IMR-90 (cell line): Measurements from ENCODE around the gene PLPPR3. TPM values are rescaled to one million over a fixed set of nuclear protein-coding genes. Genes with fewer than 3 reads are reported as not detected.

Experiments used
- ATAC-seq: fragments of 200-7000 bp; cut with Tn5 transposase; 2 replicates; pipeline ENCODE4 v1.9.1; 2020; ENCODE audit warnings: low read depth, mild to moderate bottlenecking, moderate library complexity
- BruUV-seq: library from RNA; stranded (reverse); fragments of 400-500 nt; replicated peaks from 2 replicates; lab custom pipeline; 2021; lab: Mats Ljungman, UMichigan
- CTCF ChIA-PET: fragments of 300-600 bp; formaldehyde crosslinking; extraction: SDS; loops from one replicate; lab custom pipeline; 2021; ENCODE audit warnings: antibody characterized with exemption; lab: Yijun Ruan, JAX
- POLR2A ChIA-PET: fragments of 300-600 bp; sonication (Branson Sonifier 250); formaldehyde crosslinking; loops from one replicate; lab custom pipeline; 2022; ENCODE audit warnings: antibody characterized with exemption; ENCODE audit not compliant: unreplicated experiment; lab: Charles Lee
- DNase-seq: peaks from one replicate; pipeline ENCODE4 v3.0.0; 2013
- H2AFZ ChIP-seq: replicated peaks from 2 replicates; pipeline ENCODE3; 2013; ENCODE audit warnings: low read length, mild to moderate bottlenecking; ENCODE audit not compliant: poor library complexity
- H2AK5ac ChIP-seq: 2 replicates; pipeline ENCODE4 v1.6.1; 2013; ENCODE audit warnings: low read depth, low read length, inconsistent platforms
- H2AK9ac ChIP-seq: replicated peaks from 2 replicates; pipeline ENCODE3; 2013; ENCODE audit warnings: mild to moderate bottlenecking, low read depth, low read length, moderate library complexity; ENCODE audit not compliant: poor library complexity
- H2BK120ac ChIP-seq: 2 replicates; pipeline ENCODE4 v1.6.1; 2013; ENCODE audit warnings: low read depth, low read length, inconsistent platforms
- H2BK15ac ChIP-seq: 3 replicates; pipeline ENCODE4 v1.6.1; 2013; ENCODE audit warnings: low read depth, low read length, inconsistent platforms
- H2BK20ac ChIP-seq: 2 replicates; pipeline ENCODE4 v1.6.1; 2013; ENCODE audit warnings: low read depth, mild to moderate bottlenecking, inconsistent platforms, low read length, moderate library complexity
- H2BK5ac ChIP-seq: 2 replicates; pipeline ENCODE4 v1.6.1; 2013; ENCODE audit warnings: mild to moderate bottlenecking, low read depth, low read length, inconsistent platforms; ENCODE audit not compliant: poor library complexity, severe bottlenecking
- H3K14ac ChIP-seq: replicated peaks from 2 replicates; pipeline ENCODE4 v1.6.1; 2013; ENCODE audit warnings: low read depth, low read length, inconsistent platforms
- H3K18ac ChIP-seq: 2 replicates; pipeline ENCODE4 v1.6.1; 2013; ENCODE audit warnings: low read depth, low read length, control low read depth
- H3K23ac ChIP-seq: 2 replicates; pipeline ENCODE4 v1.6.1; 2013; ENCODE audit warnings: low read depth, low read length, inconsistent platforms
- H3K27ac ChIP-seq: 2 replicates; pipeline ENCODE4 v1.5.1; 2013; ENCODE audit warnings: mild to moderate bottlenecking, control low read depth, low read length; ENCODE audit not compliant: insufficient read depth
- H3K27me3 ChIP-seq: 2 replicates; pipeline ENCODE4 v1.6.1; 2013; ENCODE audit warnings: low read length; ENCODE audit not compliant: control insufficient read depth, insufficient read depth
- H3K36me3 ChIP-seq: 2 replicates; pipeline ENCODE4 v1.6.1; 2013; ENCODE audit warnings: low read length, mixed read lengths; ENCODE audit not compliant: control insufficient read depth, insufficient read depth
- H3K4ac ChIP-seq: 2 replicates; pipeline ENCODE4 v1.6.1; 2013; ENCODE audit warnings: low read depth, low read length, inconsistent platforms
- H3K4me1 ChIP-seq: 2 replicates; pipeline ENCODE4 v1.6.1; 2013; ENCODE audit warnings: low read length, mixed read lengths; ENCODE audit not compliant: control insufficient read depth, insufficient read depth
- H3K4me2 ChIP-seq: 2 replicates; pipeline ENCODE4 v1.6.1; 2013; ENCODE audit warnings: low read depth, mild to moderate bottlenecking, control low read depth, low read length, moderate library complexity
- H3K4me3 ChIP-seq: 2 replicates; pipeline ENCODE4 v1.5.1; 2013; ENCODE audit warnings: low read depth, mild to moderate bottlenecking, control low read depth, low read length, moderate library complexity; ENCODE audit not compliant: insufficient read depth
- H3K56ac ChIP-seq: 2 replicates; pipeline ENCODE4 v1.6.1; 2013; ENCODE audit warnings: low read length, inconsistent platforms; ENCODE audit not compliant: insufficient read depth; ENCODE audit errors: extremely low read depth
- H3K79me1 ChIP-seq, 2 experiments: 2 replicates each; pipeline ENCODE4 v1.6.1; 2013; ENCODE audit warnings: low read length in 2 of 2, inconsistent platforms in 1 of 2, low read depth in 1 of 2
- H3K9ac ChIP-seq: 2 replicates; pipeline ENCODE4 v1.6.1; 2013; ENCODE audit warnings: low read depth, low read length, control low read depth
- H3K9me1 ChIP-seq: 2 replicates; pipeline ENCODE4 v1.6.1; 2013; ENCODE audit warnings: low read length, inconsistent platforms; ENCODE audit not compliant: insufficient read depth
- H3K9me3 ChIP-seq: 2 replicates; pipeline ENCODE4 v1.6.1; 2013; ENCODE audit warnings: low read length; ENCODE audit not compliant: control insufficient read depth, insufficient read depth
- H4K20me1 ChIP-seq: 2 replicates; pipeline ENCODE4 v1.6.1; 2013; ENCODE audit warnings: low read length, inconsistent platforms; ENCODE audit not compliant: insufficient read depth
- H4K5ac ChIP-seq: 2 replicates; pipeline ENCODE4 v1.6.1; 2013; ENCODE audit warnings: mild to moderate bottlenecking, low read depth, low read length, control low read depth
- H4K8ac ChIP-seq, 2 experiments: 2 replicates each; pipeline ENCODE4 v1.6.1; 2013; ENCODE audit warnings: low read depth in 2 of 2, low read length in 2 of 2, control low read depth in 1 of 2, inconsistent platforms in 1 of 2
- H4K91ac ChIP-seq: 2 replicates; pipeline ENCODE4 v1.6.1; 2013; ENCODE audit warnings: low read depth, low read length, inconsistent platforms; ENCODE audit not compliant: insufficient read depth
- BHLHE40 ChIP-seq: fragments of 150-350 bp; IDR thresholded peaks from 2 replicates; pipeline ENCODE4 v1.6.1; 2016; ENCODE audit warnings: mild to moderate bottlenecking, low read depth, low read length
- CEBPB ChIP-seq: IDR thresholded peaks from 2 replicates; pipeline ENCODE4 v1.6.1; 2012; ENCODE audit warnings: low read depth, low read length, improper control_type of control experiment
- CHD1 ChIP-seq: IDR thresholded peaks from 2 replicates; pipeline ENCODE4 v1.6.1; 2012; ENCODE audit warnings: low read depth, low read length, improper control_type of control experiment
- FOS ChIP-seq: fragments of 150-350 bp; IDR thresholded peaks from 2 replicates; pipeline ENCODE4 v1.6.1; 2016; ENCODE audit warnings: low read depth, low read length
- MAFK ChIP-seq: IDR thresholded peaks from 2 replicates; pipeline ENCODE4 v1.6.1; 2012; ENCODE audit warnings: low read depth, low read length, improper control_type of control experiment
- MXI1 ChIP-seq: IDR thresholded peaks from 2 replicates; pipeline ENCODE4 v1.6.1; 2012; ENCODE audit warnings: low read depth, mild to moderate bottlenecking, low read length, moderate library complexity, borderline replicate concordance
- NFE2L2 ChIP-seq: fragments of 150-350 bp; IDR thresholded peaks from 2 replicates; pipeline ENCODE4 v1.6.1; 2016; ENCODE audit warnings: low read depth, mild to moderate bottlenecking, low read length
- POLR2A ChIP-seq: IDR thresholded peaks from 2 replicates; pipeline ENCODE4 v1.6.1; 2012; ENCODE audit warnings: mild to moderate bottlenecking, low read depth, low read length
- RAD21 ChIP-seq: IDR thresholded peaks from 2 replicates; pipeline ENCODE4 v1.6.1; 2012; ENCODE audit warnings: low read length, improper control_type of control experiment
- RCOR1 ChIP-seq: IDR thresholded peaks from 2 replicates; pipeline ENCODE4 v1.6.1; 2012; ENCODE audit warnings: mild to moderate bottlenecking, low read length, improper control_type of control experiment; ENCODE audit not compliant: insufficient replicate concordance
- RFX5 ChIP-seq: IDR thresholded peaks from 2 replicates; pipeline ENCODE4 v1.8.0; 2012; ENCODE audit warnings: low read depth, mild to moderate bottlenecking, low read length, moderate library complexity
- SMC3 ChIP-seq: fragments of 150-350 bp; IDR thresholded peaks from 2 replicates; pipeline ENCODE4 v1.6.1; 2016; ENCODE audit warnings: low read depth, mild to moderate bottlenecking, antibody characterized with exemption, low read length, moderate library complexity
- WGBS, 2 experiments: methylation state at CpG; one replicate each; pipeline versions ENCODE4 v1.1.5 to v1.1.7; 2013; ENCODE audit warnings: missing lambda C conversion rate in 2 of 2; ENCODE audit not compliant: insufficient read length in 1 of 2; ENCODE audit errors: extremely low coverage in 2 of 2; 5-methylcytosine and 5-hydroxymethylcytosine counted together
- dilution Hi-C: fragments of 300-500 bp; cut with HindIII; formaldehyde crosslinking; loops from one replicate; pipeline ENCODE4 v1.14.3; 2018; ENCODE audit warnings: low sequenced_read_pairs; ENCODE audit not compliant: unreplicated experiment
- in situ Hi-C: fragments of 300-500 bp; cut with MboI; formaldehyde crosslinking; loops from 3 replicates; pipeline ENCODE4 v1.14.3; 2019; ENCODE audit warnings: low sequenced_read_pairs, inconsistent platforms, mixed read lengths
- intact Hi-C: fragments of 100-400 bp; cut with micrococcal nuclease; formaldehyde crosslinking; loops from 2 replicates; pipeline ENCODE4 v1.10.0; 2022
- polyA plus RNA-seq, 3 experiments: library from polyadenylated mRNA; depleted of rRNA; stranded (reverse); fragments of >200 nt; gene quantifications; 2 replicates each; pipeline ENCODE4 v1.2.3, GENCODE V29; 2012; ENCODE audit warnings: low replicate concordance in 1 of 3
- total RNA-seq: library from RNA; depleted of rRNA; stranded (reverse); fragments of >200 nt; gene quantifications from 2 replicates; pipeline ENCODE4 v1.2.3, GENCODE V29; 2012
- TF ChIP-seq, protein P1 (sequence below): fragments of 150-350 bp; IDR thresholded peaks from 2 replicates; pipeline ENCODE4 v1.6.1; 2017; ENCODE audit warnings: mild to moderate bottlenecking, antibody characterized with exemption, low read length, low read depth

Gene PLPPR3
- total and polyA plus RNA-seq, 2 of the 4 experiments (the other 2 are of a cell fraction) = 0.36 to 1.2 TPM

DNA sequence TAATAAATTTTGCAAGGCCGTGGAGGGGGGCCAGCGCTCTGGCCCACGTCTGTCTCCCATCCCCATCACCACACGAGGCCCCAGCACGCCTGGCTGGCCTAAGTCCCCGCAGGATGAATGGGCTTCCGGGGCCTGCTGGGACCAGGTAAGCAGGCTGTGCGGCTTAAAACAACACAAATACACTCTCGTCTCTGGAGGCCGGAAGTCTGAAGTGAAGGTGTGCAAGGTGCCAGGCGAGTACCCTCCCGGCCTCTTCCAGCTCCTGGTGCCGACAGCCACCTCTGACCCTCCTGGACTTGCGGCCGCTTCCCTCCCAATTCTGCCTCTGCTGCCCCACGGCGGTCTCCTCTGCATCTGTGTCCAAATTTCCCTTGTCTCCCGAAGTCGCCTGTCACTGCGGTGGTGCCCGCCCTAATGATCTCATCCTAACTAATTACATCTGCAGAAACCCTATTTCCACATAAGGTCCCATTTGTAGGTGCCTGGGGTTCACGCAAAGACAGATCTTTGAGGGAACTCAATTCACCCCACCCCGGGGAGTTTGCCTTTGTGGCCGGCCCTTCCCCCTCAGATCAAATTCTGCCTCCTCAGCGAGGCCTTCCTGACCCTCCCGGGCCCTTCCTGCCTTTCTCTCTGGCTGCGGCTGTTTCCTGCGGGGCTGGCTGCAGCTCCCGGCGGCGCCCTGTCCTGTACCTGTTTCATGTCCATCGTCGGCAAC lies 32.6 kb downstream of the PLPPR3 start:
- H2AK9ac ChIP-seq = peak overlapping the region; percentile 48
- TF ChIP-seq, protein P1, sequence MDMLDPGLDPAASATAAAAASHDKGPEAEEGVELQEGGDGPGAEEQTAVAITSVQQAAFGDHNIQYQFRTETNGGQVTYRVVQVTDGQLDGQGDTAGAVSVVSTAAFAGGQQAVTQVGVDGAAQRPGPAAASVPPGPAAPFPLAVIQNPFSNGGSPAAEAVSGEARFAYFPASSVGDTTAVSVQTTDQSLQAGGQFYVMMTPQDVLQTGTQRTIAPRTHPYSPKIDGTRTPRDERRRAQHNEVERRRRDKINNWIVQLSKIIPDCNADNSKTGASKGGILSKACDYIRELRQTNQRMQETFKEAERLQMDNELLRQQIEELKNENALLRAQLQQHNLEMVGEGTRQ = no peak
- TF ChIP-seq RAD21 (no peak), POLR2A (no peak), CEBPB (no peak), MAFK (no peak), RFX5 (no peak), NFE2L2 (no peak), CHD1 (no peak), BHLHE40 (no peak), FOS (no peak), RCOR1 (no peak), MXI1 (no peak), SMC3 (no peak)
- no peak overlapping the region for H3K4me2 ChIP-seq
- no peak overlapping the region for H2BK120ac ChIP-seq
- H3K9me1 ChIP-seq = no peaks in the 10 kb centered on the region; the same call in 1 of the 2 replicates
- no peak overlapping the region for H3K9ac ChIP-seq
- H4K5ac ChIP-seq = no peak overlapping the region
- H2AFZ ChIP-seq = peak overlapping the region; percentile 56
- no peak overlapping the region for H3K14ac ChIP-seq
- intact Hi-C loops = no loop called here
- H3K4me1 ChIP-seq = peaks cover 2% of the 10 kb centered on the region; the same call in 1 of the 2 replicates
- ATAC-seq (peak; percentile 48), DNase-seq (no peak)
- in situ Hi-C loops = no loop called here
- 0 out of 2 replicates have a peak overlapping the region, but pooled peaks have one; percentile 14 for H2AK5ac ChIP-seq
- no peaks in the 10 kb centered on the region for H3K27me3 ChIP-seq
- dilution Hi-C loops = no loop called here
- H3K4me3 ChIP-seq = no peak overlapping the region
- H4K91ac ChIP-seq = no peak overlapping the region
- H3K9me3 ChIP-seq = no peaks in the 10 kb centered on the region
- H3K23ac ChIP-seq = no peak overlapping the region
- CTCF ChIA-PET = no interaction called here
- H4K20me1 ChIP-seq = no peaks in the 10 kb centered on the region
- H3K79me1 ChIP-seq = peaks cover 0 to 6% of the 10 kb centered on the region in 2 experiments; a peak in 1 of 4 replicates
- H2BK5ac ChIP-seq = no peak overlapping the region
- H3K18ac ChIP-seq = no peak overlapping the region
- peak overlapping the region in 1 of 2 experiments; percentile 20; a peak in 1 of 4 replicates for H4K8ac ChIP-seq
- WGBS, 2 experiments = 47% methylated on average over 19 of the region's 33 CpGs; no CpG with 5 or more reads in 1 of the 2 experiments
- H3K27ac ChIP-seq = no peak overlapping the region
- H3K56ac ChIP-seq = no peak overlapping the region
- POLR2A ChIA-PET = no interaction called here
- no peaks in the 10 kb centered on the region for H3K36me3 ChIP-seq
- no peak overlapping the region for H3K4ac ChIP-seq
- H2BK20ac ChIP-seq = no peak overlapping the region
- BruUV-seq = no TSS peak
- no peak overlapping the region for H2BK15ac ChIP-seq
